ENCODE results near the gene OTX1.

Gene OTX1

GRCh38 chr2:63046961-63047320, 3.7 kb upstream of the OTX1 start:
- in situ Hi-C loops (cut with MboI; ENCODE audit: low sequenced_read_pairs) = no loop called here

- in situ Hi-C loops (cut with MboI; ENCODE audit: low sequenced_read_pairs) = no loop called here
Measured at GRCh38 chr2:63047321-63048279, 3.0 kb upstream of the OTX1 start.

GRCh38 chr2:63048367-63049171, 2.1 kb upstream of the OTX1 start:
- in situ Hi-C loops (cut with MboI; ENCODE audit: low sequenced_read_pairs) = no loop called here

DNA sequence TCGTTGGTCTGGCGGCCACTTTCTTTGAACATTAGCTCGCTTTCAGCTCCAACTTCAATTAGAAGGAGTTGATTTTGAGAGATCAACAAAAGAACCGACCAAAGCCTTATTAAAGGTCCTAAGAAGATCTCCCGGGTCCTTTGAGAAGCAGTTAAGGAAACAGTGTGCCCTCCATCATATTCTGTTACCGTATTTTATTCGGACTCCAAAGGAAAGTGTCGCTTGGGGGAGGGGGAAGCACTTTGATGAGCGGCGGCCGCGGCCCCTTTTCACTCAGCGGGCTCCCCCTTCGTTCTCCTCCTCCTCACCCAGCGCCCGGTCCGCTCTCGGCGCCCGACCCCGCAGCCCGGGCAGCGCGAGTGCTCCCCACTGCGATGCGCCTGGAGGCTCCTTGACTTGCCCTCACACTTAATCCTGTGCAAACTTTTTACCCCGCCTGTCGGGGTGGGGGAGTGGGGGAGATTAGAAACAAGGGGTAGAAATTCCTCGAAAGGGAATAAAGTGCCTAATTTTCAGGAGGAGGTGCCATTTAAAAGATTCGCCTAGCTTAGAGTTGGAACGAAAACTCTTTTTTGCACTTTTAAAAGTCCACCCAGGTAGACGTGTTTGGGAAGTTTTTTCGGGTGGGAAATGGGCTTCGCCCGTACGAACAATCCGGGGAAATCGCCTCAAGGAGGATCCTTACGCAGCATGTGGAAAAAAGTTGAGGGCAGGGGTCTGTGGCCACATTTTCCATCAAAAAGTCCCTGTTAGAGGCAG, 1.2 kb upstream of the OTX1 start:
- in situ Hi-C loops (cut with MboI; ENCODE audit: low sequenced_read_pairs) = no loop called here

GRCh38 chr2:63049970-63050333, 678 bp upstream of the OTX1 start:
- in situ Hi-C loops (cut with MboI; ENCODE audit: low sequenced_read_pairs) = no loop called here

- in situ Hi-C loops (cut with MboI; ENCODE audit: low sequenced_read_pairs) = no loop called here
Measured at GRCh38 chr2:63051042-63051794, 588 bp downstream of the OTX1 start.

GRCh38 chr2:63051795-63052333, 1.2 kb downstream of the OTX1 start:
- in situ Hi-C loops (cut with MboI; ENCODE audit: low sequenced_read_pairs) = no loop called here

GRCh38 chr2:63052411-63053080, 1.9 kb downstream of the OTX1 start:
- in situ Hi-C loops (cut with MboI; ENCODE audit: low sequenced_read_pairs) = no loop called here

DNA sequence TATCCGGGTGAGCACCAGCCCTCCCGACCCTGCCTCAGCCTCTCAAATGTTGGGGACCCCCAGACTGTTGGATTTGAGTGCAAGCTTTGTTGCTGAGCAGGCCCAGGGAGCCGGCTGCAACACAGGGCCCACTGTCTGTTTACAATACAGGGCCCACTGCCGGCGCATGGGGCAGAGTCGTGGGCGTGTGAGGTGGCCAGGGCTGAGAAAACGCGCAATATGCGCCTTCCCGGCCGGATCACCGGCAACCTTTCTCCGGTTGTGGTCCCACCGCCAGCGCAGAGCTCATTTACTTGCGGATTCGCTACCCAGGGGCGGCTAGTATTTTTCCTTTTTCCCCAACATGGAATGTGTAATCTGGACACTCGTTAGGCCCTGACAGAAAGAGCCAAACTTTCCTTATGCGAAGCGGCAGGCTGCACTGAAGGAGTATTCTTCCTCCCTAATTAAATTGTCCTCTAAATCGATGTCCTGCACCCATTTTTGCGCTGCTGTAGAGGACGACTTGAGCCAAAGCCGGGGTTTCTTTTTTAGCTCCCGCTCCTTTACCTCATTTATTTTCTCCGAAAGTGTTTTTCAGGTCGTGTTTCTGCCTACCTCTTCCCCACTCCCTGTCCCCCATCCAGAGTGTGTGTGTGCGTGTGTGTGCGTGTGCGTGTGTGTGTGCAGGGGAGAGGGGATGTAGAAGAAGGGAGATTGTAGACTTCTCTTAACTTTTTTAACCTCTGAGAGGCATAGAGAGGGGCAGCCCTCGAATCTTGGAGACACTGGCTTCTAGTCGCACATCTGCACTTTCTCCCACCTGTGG, 2.7 kb downstream of the OTX1 start:
- in situ Hi-C loops (cut with MboI; ENCODE audit: low sequenced_read_pairs) = no loop called here

DNA sequence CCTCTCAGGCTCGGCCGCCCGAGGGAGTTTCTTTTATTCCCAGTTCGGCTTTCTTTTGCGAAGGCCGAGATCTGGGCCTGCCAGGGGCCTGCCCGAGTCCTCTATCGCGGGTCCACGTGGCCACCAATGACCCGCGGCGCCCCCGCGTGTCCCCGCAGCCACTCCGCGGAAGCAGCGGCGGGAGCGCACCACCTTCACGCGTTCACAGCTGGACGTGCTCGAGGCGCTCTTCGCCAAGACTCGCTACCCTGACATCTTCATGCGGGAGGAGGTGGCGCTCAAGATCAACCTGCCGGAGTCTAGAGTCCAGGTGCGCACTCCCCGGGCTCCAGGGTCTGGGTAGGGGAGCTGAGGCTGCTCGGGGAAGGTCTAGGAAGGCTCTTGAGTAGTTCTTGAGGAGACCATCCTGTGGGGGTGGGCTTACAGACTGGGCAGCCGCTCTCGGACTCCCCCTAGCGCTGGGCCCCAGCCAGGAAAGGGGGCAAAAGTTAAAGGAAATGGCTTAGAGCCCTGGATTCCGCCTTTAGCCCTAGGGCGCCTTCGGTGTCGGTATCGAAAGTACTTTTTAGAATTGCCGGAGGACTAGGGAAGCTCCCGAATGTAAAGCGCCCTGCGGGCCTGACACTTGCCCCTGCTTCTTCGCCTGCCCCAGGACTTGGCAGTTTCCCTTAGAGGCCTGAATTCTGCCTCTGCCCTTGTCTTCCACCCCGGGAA, 3.4 kb downstream of the OTX1 start:
- in situ Hi-C loops (cut with MboI; ENCODE audit: low sequenced_read_pairs) = no loop called here

DNA sequence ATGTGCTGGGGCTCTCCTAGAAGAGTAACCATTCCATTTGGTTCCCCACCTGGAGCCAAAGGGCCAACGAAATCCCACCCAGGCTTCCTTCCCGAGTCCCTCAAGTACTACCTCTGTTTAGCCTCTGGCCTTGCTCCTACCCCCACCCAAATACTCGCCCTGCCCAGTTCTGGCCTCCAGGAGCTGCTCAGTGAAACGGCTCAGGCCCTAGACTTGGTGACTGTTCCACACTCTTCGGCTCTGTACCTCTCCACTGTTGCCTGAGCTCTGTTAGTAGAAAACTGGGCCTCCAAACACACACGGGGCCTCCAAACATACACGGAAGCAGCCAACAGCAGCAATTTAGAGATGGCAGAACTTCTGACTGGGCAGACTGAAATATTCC, 4.2 kb downstream of the OTX1 start:
- in situ Hi-C loops (cut with MboI; ENCODE audit: low sequenced_read_pairs) = no loop called here

- in situ Hi-C loops (cut with MboI; ENCODE audit: low sequenced_read_pairs) = no loop called here
Measured at GRCh38 chr2:63055226-63056106, 4.8 kb downstream of the OTX1 start.

GRCh38 chr2:63056107-63057050, 5.7 kb downstream of the OTX1 start:
- in situ Hi-C loops (cut with MboI; ENCODE audit: low sequenced_read_pairs) = no loop called here

DNA sequence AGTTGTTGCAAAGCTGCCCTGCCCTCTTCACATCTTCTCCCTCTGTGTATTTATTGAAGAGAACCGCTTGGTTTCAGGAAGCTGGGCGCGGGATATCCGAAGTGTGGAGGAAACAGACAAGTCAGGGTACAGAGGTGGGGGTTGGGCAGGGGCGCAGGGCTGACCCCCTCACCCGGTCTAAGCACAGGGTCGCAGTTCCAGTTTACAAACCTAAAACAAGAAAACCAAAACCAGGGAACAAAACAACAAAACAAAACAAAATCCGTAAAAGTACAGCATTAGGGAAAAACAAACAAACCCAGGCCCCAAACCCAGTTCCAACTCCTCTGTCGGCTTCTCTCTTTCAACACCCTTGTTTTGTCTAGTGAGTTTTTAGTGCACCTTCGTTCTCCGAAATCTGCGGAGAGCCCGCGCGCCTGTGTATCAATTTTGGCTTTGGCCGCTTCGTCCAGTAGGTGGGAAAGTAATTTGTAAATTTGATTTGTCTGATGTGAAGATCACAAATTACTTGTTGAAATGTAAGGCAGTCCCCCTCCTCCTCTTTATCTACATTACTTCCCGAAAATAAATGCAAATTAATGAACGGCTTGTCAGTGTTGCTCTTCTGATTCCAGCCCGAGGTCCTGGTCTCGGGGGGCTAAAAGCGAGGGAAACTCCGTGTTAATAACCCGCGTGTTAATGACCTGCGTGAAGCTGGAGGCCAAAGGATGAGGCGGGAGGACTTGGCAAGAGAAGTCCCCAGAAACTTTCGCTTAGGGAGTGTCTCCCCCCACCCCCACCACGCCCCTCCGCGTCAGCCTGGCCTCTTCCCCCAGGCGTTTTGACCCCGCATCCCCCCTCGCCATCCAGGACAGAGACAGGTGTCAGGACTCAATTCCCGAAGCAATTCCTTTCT, 6.9 kb downstream of the OTX1 start:
- in situ Hi-C loops (cut with MboI; ENCODE audit: low sequenced_read_pairs) = no loop called here

All from HL-60/S4 treated with retinoic acid at 250 ng/mL for 4 days and 3 days (cell line).